DOHH2 (cell line): Measurements from ENCODE around the gene FCN2.

ENCODE experiments used
- EZH2phosphoT487 ChIP-seq: fragments of 200-600 bp; sonication (generic); IDR thresholded peaks from 2 replicates; pipeline ENCODE4 v1.6.1; 2017; ENCODE audit warnings: borderline replicate concordance, mild to moderate bottlenecking, antibody characterized with exemption, low read length, moderate library complexity, mixed read lengths
- TF ChIP-seq, protein P1 (sequence below): fragments of 200-600 bp; sonication (generic); IDR thresholded peaks from one replicate; pipeline ENCODE4 v1.5.1; 2014; ENCODE audit warnings: antibody characterized with exemption, mild to moderate bottlenecking, low read depth, low read length; ENCODE audit not compliant: poor library complexity, severe bottlenecking

DNA sequence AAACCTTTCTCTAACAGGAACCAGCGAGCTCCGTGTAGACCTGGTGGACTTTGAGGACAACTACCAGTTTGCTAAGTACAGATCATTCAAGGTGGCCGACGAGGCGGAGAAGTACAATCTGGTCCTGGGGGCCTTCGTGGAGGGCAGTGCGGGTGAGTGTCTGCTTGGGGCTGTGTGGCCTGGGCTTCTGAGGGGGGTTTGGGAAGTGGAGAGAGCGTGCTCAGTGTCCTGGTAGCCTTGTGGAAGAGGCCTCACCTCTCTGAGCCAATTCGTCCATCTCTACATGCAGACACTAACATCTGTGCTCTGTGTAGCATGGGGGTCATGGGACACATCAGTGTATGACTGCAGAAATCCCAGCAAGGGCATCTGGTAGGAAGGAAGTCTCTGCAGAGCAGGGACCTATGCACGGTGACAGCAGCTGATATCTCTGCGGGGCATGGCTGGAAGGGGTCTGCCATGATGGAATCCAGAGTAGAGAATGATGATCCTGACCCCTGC is 5.9 kb downstream of the FCN2 start:
- TF ChIP-seq, protein P1, sequence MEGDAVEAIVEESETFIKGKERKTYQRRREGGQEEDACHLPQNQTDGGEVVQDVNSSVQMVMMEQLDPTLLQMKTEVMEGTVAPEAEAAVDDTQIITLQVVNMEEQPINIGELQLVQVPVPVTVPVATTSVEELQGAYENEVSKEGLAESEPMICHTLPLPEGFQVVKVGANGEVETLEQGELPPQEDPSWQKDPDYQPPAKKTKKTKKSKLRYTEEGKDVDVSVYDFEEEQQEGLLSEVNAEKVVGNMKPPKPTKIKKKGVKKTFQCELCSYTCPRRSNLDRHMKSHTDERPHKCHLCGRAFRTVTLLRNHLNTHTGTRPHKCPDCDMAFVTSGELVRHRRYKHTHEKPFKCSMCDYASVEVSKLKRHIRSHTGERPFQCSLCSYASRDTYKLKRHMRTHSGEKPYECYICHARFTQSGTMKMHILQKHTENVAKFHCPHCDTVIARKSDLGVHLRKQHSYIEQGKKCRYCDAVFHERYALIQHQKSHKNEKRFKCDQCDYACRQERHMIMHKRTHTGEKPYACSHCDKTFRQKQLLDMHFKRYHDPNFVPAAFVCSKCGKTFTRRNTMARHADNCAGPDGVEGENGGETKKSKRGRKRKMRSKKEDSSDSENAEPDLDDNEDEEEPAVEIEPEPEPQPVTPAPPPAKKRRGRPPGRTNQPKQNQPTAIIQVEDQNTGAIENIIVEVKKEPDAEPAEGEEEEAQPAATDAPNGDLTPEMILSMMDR = no peak
- TF ChIP-seq EZH2phosphoT487 = no peak
